ENCODE measurements around the gene UFSP1.

UFSP1 gene

GRCh38 chr7:100854146-100854895 lies 35.2 kb downstream of the UFSP1 start:
- DNase-seq = no peak

GRCh38 chr7:100852048-100852872 lies 37.3 kb downstream of the UFSP1 start, which contains the start of gene SLC12A9:
SLC12A9 (plus strand) TSS chr7:100852713; CDS start chr7:100854198, 1,485 bp downstream.
- DNase-seq = peak; percentile 87

DNA sequence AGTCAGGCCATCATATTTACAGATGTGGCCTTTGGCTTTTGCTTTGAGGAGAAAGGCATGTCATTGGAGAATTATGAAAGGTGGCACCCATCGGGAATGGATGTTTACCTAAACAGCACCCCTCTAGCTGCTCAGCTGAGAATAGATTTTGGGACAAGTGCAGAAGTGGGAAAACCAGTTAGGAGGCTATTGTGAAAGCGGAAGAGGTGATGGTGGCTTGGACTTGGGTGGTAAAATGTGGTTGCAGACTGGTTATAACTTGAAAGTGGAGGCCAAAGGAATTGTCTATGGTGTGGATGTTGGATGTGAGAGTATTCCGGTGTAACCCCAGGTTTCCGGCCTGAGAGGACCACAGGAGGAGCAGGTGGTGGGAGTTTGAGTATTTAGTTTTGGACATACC lies 42.2 kb downstream of the UFSP1 start:
- no peak for DNase-seq

- DNase-seq = no peak
Measured at GRCh38 chr7:100840470-100841100, 48.9 kb downstream of the UFSP1 start.

DNA sequence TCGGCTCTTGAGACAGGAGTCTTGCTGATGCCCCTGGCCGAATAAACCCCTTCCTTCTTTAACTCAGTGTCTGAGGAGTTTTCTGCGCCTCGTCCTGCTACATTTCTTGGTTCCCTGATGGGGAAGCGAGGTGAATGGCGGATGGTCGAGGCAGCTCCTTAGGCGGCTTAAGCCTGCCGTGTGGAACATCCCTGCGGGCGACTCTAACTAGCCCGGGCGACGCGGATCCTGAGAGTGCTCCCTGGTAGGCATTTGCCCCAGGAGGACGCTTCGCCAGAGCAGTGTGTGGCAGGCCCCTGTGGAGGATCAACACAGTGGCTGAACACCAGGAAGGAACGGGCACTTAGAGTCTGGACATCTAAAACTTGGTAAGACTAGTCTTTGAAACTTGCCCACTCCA lies 50.2 kb downstream of the UFSP1 start:
- DNase-seq = no peak
